A549 (cell line): Measurements from ENCODE around the gene ARHGAP20.

Source experiments
- CEBPB ChIP-seq, 2 experiments: fragments of >200 bp in 1 of 2; sonication (Bioruptor Twin) in 1 of 2; formaldehyde crosslinking in 1 of 2; IDR thresholded peaks; 2 replicates each; pipeline ENCODE4 v1.6.1; 2012 to 2016
- HOXA7 ChIP-seq: fragments of 250-450 bp; sonication (Bioruptor Pico); IDR thresholded peaks from 2 replicates; pipeline ENCODE4 v1.5.0; 2020; ENCODE audit warnings: mild to moderate bottlenecking, moderate library complexity
- POLR2A ChIP-seq: IDR thresholded peaks from 2 replicates; pipeline ENCODE4 v1.6.1; 2012; ENCODE audit warnings: mild to moderate bottlenecking, low read length
- RCOR1 ChIP-seq: fragments of 150-350 bp; IDR thresholded peaks from 2 replicates; pipeline ENCODE4 v1.6.1; 2014; ENCODE audit warnings: antibody characterized with exemption, low read length, low read depth
- TF ChIP-seq, protein P1 (sequence below): IDR thresholded peaks from 2 replicates; pipeline ENCODE4 v1.6.1; 2012
- TF ChIP-seq, protein P2 (sequence below): fragments of 200-600 bp; sonication (generic); IDR thresholded peaks from 2 replicates; pipeline ENCODE4 v1.6.1; 2016; ENCODE audit warnings: antibody characterized with exemption, mild to moderate bottlenecking, moderate library complexity
- TF ChIP-seq, protein P3 (sequence below): fragments of >200 bp; sonication (Bioruptor Twin); formaldehyde crosslinking; IDR thresholded peaks from 3 replicates; pipeline ENCODE4 v1.5.1; 2016

DNA sequence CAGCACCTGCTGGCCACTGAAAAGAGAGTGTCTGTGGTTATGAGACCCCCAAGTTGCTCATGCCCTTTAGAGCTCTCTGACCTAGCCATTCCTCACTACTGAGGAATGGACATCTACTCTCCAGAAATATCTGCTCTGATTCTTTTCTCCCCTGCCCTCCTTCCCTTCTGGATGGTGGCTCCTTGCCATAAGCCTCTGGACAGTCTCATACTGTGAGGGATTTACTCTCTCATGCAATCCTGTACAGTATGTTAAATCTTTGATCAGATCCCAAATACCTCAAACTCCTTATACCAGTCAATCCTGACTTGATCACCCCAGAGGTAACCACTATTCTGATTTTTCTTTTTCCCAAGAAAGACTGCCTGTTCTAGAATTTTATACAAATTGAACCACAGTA, 80.7 kb downstream of the ARHGAP20 start:
- TF ChIP-seq HOXA7 (no peak), POLR2A (no peak), RCOR1 (no peak), CEBPB (IDR thresholded peaks at IDR 0.05) (no peak)
- TF ChIP-seq, protein P1, sequence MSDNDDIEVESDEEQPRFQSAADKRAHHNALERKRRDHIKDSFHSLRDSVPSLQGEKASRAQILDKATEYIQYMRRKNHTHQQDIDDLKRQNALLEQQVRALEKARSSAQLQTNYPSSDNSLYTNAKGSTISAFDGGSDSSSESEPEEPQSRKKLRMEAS = no peak
- TF ChIP-seq, protein P2, sequence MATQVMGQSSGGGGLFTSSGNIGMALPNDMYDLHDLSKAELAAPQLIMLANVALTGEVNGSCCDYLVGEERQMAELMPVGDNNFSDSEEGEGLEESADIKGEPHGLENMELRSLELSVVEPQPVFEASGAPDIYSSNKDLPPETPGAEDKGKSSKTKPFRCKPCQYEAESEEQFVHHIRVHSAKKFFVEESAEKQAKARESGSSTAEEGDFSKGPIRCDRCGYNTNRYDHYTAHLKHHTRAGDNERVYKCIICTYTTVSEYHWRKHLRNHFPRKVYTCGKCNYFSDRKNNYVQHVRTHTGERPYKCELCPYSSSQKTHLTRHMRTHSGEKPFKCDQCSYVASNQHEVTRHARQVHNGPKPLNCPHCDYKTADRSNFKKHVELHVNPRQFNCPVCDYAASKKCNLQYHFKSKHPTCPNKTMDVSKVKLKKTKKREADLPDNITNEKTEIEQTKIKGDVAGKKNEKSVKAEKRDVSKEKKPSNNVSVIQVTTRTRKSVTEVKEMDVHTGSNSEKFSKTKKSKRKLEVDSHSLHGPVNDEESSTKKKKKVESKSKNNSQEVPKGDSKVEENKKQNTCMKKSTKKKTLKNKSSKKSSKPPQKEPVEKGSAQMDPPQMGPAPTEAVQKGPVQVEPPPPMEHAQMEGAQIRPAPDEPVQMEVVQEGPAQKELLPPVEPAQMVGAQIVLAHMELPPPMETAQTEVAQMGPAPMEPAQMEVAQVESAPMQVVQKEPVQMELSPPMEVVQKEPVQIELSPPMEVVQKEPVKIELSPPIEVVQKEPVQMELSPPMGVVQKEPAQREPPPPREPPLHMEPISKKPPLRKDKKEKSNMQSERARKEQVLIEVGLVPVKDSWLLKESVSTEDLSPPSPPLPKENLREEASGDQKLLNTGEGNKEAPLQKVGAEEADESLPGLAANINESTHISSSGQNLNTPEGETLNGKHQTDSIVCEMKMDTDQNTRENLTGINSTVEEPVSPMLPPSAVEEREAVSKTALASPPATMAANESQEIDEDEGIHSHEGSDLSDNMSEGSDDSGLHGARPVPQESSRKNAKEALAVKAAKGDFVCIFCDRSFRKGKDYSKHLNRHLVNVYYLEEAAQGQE = no peak
- TF ChIP-seq, protein P3, sequence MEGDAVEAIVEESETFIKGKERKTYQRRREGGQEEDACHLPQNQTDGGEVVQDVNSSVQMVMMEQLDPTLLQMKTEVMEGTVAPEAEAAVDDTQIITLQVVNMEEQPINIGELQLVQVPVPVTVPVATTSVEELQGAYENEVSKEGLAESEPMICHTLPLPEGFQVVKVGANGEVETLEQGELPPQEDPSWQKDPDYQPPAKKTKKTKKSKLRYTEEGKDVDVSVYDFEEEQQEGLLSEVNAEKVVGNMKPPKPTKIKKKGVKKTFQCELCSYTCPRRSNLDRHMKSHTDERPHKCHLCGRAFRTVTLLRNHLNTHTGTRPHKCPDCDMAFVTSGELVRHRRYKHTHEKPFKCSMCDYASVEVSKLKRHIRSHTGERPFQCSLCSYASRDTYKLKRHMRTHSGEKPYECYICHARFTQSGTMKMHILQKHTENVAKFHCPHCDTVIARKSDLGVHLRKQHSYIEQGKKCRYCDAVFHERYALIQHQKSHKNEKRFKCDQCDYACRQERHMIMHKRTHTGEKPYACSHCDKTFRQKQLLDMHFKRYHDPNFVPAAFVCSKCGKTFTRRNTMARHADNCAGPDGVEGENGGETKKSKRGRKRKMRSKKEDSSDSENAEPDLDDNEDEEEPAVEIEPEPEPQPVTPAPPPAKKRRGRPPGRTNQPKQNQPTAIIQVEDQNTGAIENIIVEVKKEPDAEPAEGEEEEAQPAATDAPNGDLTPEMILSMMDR = no peak
